SK-N-SH treated with all-trans-retinoic acid at 6 μM for 48 hours (cell line): ENCODE results near the gene HYAL3.

Source experiments
- ATAC-seq: fragments of 200-7000 bp; cut with Tn5 transposase; 3 replicates; pipeline ENCODE4 v1.9.1; 2020; ENCODE audit warnings: mild to moderate bottlenecking, moderate library complexity
- ARNTL ChIP-seq: fragments of 450-650 bp; formaldehyde crosslinking; IDR thresholded peaks from 2 replicates; pipeline ENCODE4 v1.5.0; 2020; ENCODE audit warnings: low read depth, mild to moderate bottlenecking, moderate library complexity, borderline replicate concordance
- BACH2 ChIP-seq: fragments of 250-450 bp; sonication (Bioruptor Pico); IDR thresholded peaks from 2 replicates; pipeline ENCODE4 v1.9.0; 2021; ENCODE audit warnings: mild to moderate bottlenecking, borderline replicate concordance
- CSDC2 ChIP-seq: fragments of 250-450 bp; sonication (Bioruptor Pico); IDR thresholded peaks from 2 replicates; pipeline ENCODE4 v1.5.0; 2020; ENCODE audit warnings: mild to moderate bottlenecking, moderate library complexity
- ESRRG ChIP-seq: fragments of 250-450 bp; sonication (Bioruptor Pico); IDR thresholded peaks from 2 replicates; pipeline ENCODE4 v1.6.1; 2021; ENCODE audit warnings: mild to moderate bottlenecking
- GLIS3 ChIP-seq: fragments of 250-450 bp; sonication (Bioruptor Pico); IDR thresholded peaks from 2 replicates; pipeline ENCODE4 v1.5.0; 2020; ENCODE audit warnings: mild to moderate bottlenecking, moderate library complexity
- ISL1 ChIP-seq: fragments of 250-450 bp; sonication (Bioruptor Pico); IDR thresholded peaks from 2 replicates; pipeline ENCODE4 v2.1.2; 2022; ENCODE audit warnings: mild to moderate bottlenecking, moderate library complexity
- OSR1 ChIP-seq: fragments of 250-450 bp; sonication (Bioruptor Pico); IDR thresholded peaks from 2 replicates; pipeline ENCODE4 v1.8.0; 2022; ENCODE audit warnings: moderate library complexity, mild to moderate bottlenecking, inconsistent platforms
- PPARA ChIP-seq: fragments of 250-450 bp; sonication (Bioruptor Pico); IDR thresholded peaks from 2 replicates; pipeline ENCODE4 v1.5.0; 2020; ENCODE audit warnings: mild to moderate bottlenecking, borderline replicate concordance
- SNAI2 ChIP-seq: fragments of 250-450 bp; sonication (Bioruptor Pico); IDR thresholded peaks from 2 replicates; pipeline ENCODE4 v1.5.0; 2020; ENCODE audit warnings: mild to moderate bottlenecking, moderate library complexity
- ZC3H10 ChIP-seq: fragments of 250-450 bp; sonication (Bioruptor Pico); IDR thresholded peaks from 2 replicates; pipeline ENCODE4 v1.5.1; 2021; ENCODE audit warnings: mild to moderate bottlenecking, moderate library complexity
- ZFP30 ChIP-seq: fragments of 450-650 bp; formaldehyde crosslinking; IDR thresholded peaks from 2 replicates; pipeline ENCODE4 v1.5.0; 2022; ENCODE audit warnings: mild to moderate bottlenecking, moderate library complexity
- ZNF565 ChIP-seq: fragments of 450-650 bp; formaldehyde crosslinking; conservative IDR thresholded peaks from 2 replicates; pipeline ENCODE4 v1.5.0; 2020; ENCODE audit warnings: low read depth, mild to moderate bottlenecking, moderate library complexity
- ZNF70 ChIP-seq: fragments of 450-650 bp; formaldehyde crosslinking; IDR thresholded peaks from 2 replicates; pipeline ENCODE4 v1.5.0; 2020; ENCODE audit warnings: mild to moderate bottlenecking, moderate library complexity
- ZNF8 ChIP-seq: fragments of 450-650 bp; formaldehyde crosslinking; IDR thresholded peaks from 2 replicates; pipeline ENCODE4 v1.5.0; 2020; ENCODE audit warnings: mild to moderate bottlenecking, moderate library complexity
- TF ChIP-seq, protein P1 (sequence below): fragments of 250-450 bp; sonication (Bioruptor Pico); IDR thresholded peaks from 2 replicates; pipeline ENCODE4 v1.5.1; 2020; ENCODE audit warnings: low read depth, mild to moderate bottlenecking, moderate library complexity
- TF ChIP-seq, protein P2 (sequence below): fragments of 250-450 bp; sonication (Bioruptor Pico); IDR thresholded peaks from 2 replicates; pipeline ENCODE4 v1.8.0; 2021; ENCODE audit warnings: low read depth, mild to moderate bottlenecking, moderate library complexity, borderline replicate concordance
- TF ChIP-seq, protein P3 (sequence below): fragments of 250-450 bp; sonication (Bioruptor Pico); IDR thresholded peaks from 2 replicates; pipeline ENCODE4 v1.5.0; 2020; ENCODE audit warnings: mild to moderate bottlenecking, moderate library complexity
- TF ChIP-seq, protein P4 (sequence below): fragments of 250-450 bp; sonication (Bioruptor Pico); IDR thresholded peaks from 2 replicates; pipeline ENCODE4 v1.5.1; 2021; ENCODE audit warnings: mild to moderate bottlenecking, moderate library complexity

Gene HYAL3

DNA sequence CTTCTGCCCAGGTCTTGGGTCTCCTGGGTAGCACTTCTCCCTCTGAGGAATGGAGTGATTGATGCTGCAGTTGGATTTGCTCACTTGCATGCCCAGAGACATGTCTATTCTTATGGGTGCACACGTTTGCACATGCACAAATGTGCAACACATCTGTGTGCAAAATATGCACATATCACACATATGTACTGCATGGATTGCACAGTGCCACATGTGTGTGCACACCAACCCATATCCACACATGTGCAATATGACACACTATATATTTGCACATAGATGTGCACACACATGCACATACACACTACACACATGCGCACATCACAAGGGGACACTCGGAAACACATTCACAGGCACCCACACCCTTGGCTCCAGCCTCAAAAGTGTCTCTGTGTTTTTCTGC is 30.9 kb downstream of the HYAL3 start:
- ATAC-seq: no peak
- TF ChIP-seq, protein P1, sequence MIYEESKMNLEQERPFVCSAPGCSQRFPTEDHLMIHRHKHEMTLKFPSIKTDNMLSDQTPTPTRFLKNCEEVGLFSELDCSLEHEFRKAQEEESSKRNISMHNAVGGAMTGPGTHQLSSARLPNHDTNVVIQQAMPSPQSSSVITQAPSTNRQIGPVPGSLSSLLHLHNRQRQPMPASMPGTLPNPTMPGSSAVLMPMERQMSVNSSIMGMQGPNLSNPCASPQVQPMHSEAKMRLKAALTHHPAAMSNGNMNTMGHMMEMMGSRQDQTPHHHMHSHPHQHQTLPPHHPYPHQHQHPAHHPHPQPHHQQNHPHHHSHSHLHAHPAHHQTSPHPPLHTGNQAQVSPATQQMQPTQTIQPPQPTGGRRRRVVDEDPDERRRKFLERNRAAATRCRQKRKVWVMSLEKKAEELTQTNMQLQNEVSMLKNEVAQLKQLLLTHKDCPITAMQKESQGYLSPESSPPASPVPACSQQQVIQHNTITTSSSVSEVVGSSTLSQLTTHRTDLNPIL (CRISPR knock-in tag): no peak
- no peak for TF ChIP-seq SNAI2
- no peak for TF ChIP-seq ZC3H10
- TF ChIP-seq, protein P2, sequence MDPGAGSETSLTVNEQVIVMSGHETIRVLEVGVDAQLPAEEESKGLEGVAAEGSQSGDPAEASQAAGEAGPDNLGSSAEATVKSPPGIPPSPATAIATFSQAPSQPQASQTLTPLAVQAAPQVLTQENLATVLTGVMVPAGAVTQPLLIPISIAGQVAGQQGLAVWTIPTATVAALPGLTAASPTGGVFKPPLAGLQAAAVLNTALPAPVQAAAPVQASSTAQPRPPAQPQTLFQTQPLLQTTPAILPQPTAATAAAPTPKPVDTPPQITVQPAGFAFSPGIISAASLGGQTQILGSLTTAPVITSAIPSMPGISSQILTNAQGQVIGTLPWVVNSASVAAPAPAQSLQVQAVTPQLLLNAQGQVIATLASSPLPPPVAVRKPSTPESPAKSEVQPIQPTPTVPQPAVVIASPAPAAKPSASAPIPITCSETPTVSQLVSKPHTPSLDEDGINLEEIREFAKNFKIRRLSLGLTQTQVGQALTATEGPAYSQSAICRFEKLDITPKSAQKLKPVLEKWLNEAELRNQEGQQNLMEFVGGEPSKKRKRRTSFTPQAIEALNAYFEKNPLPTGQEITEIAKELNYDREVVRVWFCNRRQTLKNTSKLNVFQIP: no peak
- no peak for TF ChIP-seq ZFP30
- no peak for TF ChIP-seq CSDC2 (CRISPR knock-in tag)
- no peak for TF ChIP-seq BACH2 (CRISPR knock-in tag)
- TF ChIP-seq ZNF70 (CRISPR knock-in tag): no peak
- TF ChIP-seq ARNTL: no peak
- TF ChIP-seq ESRRG (CRISPR knock-in tag): no peak
- no peak for TF ChIP-seq ISL1 (CRISPR knock-in tag)
- no peak for TF ChIP-seq OSR1 (CRISPR knock-in tag)
- no peak for TF ChIP-seq ZNF565
- TF ChIP-seq, protein P3, sequence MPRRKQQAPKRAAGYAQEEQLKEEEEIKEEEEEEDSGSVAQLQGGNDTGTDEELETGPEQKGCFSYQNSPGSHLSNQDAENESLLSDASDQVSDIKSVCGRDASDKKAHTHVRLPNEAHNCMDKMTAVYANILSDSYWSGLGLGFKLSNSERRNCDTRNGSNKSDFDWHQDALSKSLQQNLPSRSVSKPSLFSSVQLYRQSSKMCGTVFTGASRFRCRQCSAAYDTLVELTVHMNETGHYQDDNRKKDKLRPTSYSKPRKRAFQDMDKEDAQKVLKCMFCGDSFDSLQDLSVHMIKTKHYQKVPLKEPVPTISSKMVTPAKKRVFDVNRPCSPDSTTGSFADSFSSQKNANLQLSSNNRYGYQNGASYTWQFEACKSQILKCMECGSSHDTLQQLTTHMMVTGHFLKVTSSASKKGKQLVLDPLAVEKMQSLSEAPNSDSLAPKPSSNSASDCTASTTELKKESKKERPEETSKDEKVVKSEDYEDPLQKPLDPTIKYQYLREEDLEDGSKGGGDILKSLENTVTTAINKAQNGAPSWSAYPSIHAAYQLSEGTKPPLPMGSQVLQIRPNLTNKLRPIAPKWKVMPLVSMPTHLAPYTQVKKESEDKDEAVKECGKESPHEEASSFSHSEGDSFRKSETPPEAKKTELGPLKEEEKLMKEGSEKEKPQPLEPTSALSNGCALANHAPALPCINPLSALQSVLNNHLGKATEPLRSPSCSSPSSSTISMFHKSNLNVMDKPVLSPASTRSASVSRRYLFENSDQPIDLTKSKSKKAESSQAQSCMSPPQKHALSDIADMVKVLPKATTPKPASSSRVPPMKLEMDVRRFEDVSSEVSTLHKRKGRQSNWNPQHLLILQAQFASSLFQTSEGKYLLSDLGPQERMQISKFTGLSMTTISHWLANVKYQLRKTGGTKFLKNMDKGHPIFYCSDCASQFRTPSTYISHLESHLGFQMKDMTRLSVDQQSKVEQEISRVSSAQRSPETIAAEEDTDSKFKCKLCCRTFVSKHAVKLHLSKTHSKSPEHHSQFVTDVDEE (CRISPR knock-in tag): no peak
- TF ChIP-seq, protein P4, sequence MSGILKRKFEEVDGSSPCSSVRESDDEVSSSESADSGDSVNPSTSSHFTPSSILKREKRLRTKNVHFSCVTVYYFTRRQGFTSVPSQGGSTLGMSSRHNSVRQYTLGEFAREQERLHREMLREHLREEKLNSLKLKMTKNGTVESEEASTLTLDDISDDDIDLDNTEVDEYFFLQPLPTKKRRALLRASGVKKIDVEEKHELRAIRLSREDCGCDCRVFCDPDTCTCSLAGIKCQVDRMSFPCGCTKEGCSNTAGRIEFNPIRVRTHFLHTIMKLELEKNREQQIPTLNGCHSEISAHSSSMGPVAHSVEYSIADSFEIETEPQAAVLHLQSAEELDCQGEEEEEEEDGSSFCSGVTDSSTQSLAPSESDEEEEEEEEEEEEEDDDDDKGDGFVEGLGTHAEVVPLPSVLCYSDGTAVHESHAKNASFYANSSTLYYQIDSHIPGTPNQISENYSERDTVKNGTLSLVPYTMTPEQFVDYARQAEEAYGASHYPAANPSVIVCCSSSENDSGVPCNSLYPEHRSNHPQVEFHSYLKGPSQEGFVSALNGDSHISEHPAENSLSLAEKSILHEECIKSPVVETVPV (CRISPR knock-in tag): no peak
- no peak for TF ChIP-seq ZNF8 (CRISPR knock-in tag)
- no peak for TF ChIP-seq GLIS3 (CRISPR knock-in tag)
- TF ChIP-seq, all 23 proteins: peak for 0

DNA sequence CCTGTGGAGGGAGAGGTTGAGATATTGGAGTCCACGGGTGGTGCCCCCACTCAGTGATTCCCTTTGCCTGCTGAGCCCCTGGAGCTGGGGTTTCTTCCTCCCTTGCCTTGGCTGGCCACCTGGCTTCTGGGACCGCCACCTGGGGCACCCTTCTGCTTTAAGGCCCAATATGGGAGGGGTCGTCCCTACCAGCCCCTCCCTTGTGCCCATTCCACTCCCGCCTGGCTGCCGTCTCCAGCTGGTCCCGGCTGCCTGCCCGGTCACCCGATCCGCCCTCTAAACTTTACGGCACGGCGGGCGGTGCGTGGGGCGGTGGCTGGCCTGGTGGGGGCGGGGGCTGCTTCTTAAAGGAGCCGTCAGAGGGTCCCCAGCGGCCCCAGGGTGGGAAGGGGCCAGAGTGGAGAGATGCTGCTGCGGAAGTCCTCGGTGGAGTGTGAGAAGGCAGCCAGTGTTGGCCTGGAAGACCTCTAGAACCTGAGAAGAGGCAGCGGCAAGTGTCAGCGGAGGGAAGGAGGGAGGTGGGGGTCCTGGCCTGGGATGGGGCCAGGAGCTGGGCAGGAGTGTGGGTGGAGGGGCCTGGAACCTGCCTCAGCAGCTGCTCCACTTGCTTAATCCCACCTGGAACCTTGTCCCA is 31.8 kb downstream of the HYAL3 start:
- TF ChIP-seq PPARA (CRISPR knock-in tag): no peak
- TF ChIP-seq BACH2 (CRISPR knock-in tag): no peak
- TF ChIP-seq, protein P3 (CRISPR knock-in tag): no peak
- no peak for TF ChIP-seq CSDC2 (CRISPR knock-in tag)
- TF ChIP-seq ZNF70 (CRISPR knock-in tag): no peak
- TF ChIP-seq ZNF8 (CRISPR knock-in tag): no peak
- no peak for TF ChIP-seq SNAI2
- TF ChIP-seq ZC3H10: no peak
- TF ChIP-seq ZFP30: no peak
- TF ChIP-seq ESRRG (CRISPR knock-in tag): no peak
- TF ChIP-seq, protein P4 (CRISPR knock-in tag): no peak
- ATAC-seq: 0 out of 3 replicates have a peak, but pooled peaks have one; percentile 2
